DND-41 (cell line): ENCODE data around the gene SERPINB11.

Experiments used
- ATAC-seq: fragments of 200-7000 bp; cut with Tn5 transposase; 3 replicates; pipeline ENCODE4 v1.9.1; 2021; ENCODE audit warnings: low read depth; ENCODE audit not compliant: insufficient read depth
- DNase-seq: peaks from one replicate; pipeline ENCODE4 v3.0.0-alpha.2; 2020
- H2AFZ ChIP-seq: 2 replicates; pipeline ENCODE4 v1.6.0; 2012; ENCODE audit warnings: low read depth, low read length
- H3K27ac ChIP-seq: 2 replicates; pipeline ENCODE4 v1.5.1; 2012; ENCODE audit warnings: low read length, inconsistent platforms
- H3K27me3 ChIP-seq: fragments of 200-600 bp; sonication (generic); 2 replicates; pipeline ENCODE4 v1.6.0; 2012; ENCODE audit warnings: low read length, mild to moderate bottlenecking, inconsistent platforms; ENCODE audit not compliant: insufficient read depth, poor library complexity
- H3K36me3 ChIP-seq: 2 replicates; pipeline ENCODE4 v1.5.1; 2012; ENCODE audit warnings: low read length, inconsistent platforms; ENCODE audit not compliant: insufficient read depth
- H3K4me1 ChIP-seq: 2 replicates; pipeline ENCODE4 v1.5.1; 2012; ENCODE audit warnings: mild to moderate bottlenecking, low read length; ENCODE audit not compliant: insufficient read depth
- H3K4me2 ChIP-seq: 2 replicates; pipeline ENCODE4 v1.6.0; 2012; ENCODE audit warnings: mild to moderate bottlenecking, moderate library complexity, low read length, inconsistent platforms; ENCODE audit not compliant: insufficient read depth
- H3K4me3 ChIP-seq, 2 experiments: fragments of 200-600 bp in 1 of 2; shearing (Covaris generic) in 1 of 2; 2 replicates each; pipeline ENCODE4 v1.5.1; 2012 to 2016; ENCODE audit warnings: inconsistent platforms in 2 of 2, low read length in 2 of 2, mild to moderate bottlenecking in 2 of 2, low read depth in 1 of 2, moderate library complexity in 1 of 2
- H3K79me2 ChIP-seq: 2 replicates; pipeline ENCODE4 v1.6.0; 2012; ENCODE audit warnings: low read length, inconsistent platforms; ENCODE audit not compliant: insufficient read depth
- H3K9ac ChIP-seq: 2 replicates; pipeline ENCODE4 v1.6.0; 2012; ENCODE audit warnings: low read depth, mild to moderate bottlenecking, inconsistent platforms, low read length, moderate library complexity
- H3K9me3 ChIP-seq: 2 replicates; pipeline ENCODE4 v1.5.1; 2012; ENCODE audit warnings: low read length, moderate library complexity, mild to moderate bottlenecking, inconsistent platforms; ENCODE audit not compliant: insufficient read depth, severe bottlenecking
- H4K20me1 ChIP-seq: 2 replicates; pipeline ENCODE4 v1.6.0; 2012; ENCODE audit warnings: low read length; ENCODE audit not compliant: insufficient read depth
- EZH2 ChIP-seq: IDR thresholded peaks from 3 replicates; pipeline ENCODE4 v1.6.1; 2012; ENCODE audit warnings: borderline replicate concordance, low read depth, mild to moderate bottlenecking, moderate library complexity, low read length, inconsistent platforms; ENCODE audit not compliant: severe bottlenecking
- TF ChIP-seq, protein P1 (sequence below): IDR thresholded peaks from 2 replicates; pipeline ENCODE4 v1.5.1; 2012; ENCODE audit warnings: borderline replicate concordance, low read length, moderate library complexity, mild to moderate bottlenecking; ENCODE audit not compliant: poor library complexity, severe bottlenecking; ENCODE audit errors: extremely low read depth

SERPINB11 gene

DNA sequence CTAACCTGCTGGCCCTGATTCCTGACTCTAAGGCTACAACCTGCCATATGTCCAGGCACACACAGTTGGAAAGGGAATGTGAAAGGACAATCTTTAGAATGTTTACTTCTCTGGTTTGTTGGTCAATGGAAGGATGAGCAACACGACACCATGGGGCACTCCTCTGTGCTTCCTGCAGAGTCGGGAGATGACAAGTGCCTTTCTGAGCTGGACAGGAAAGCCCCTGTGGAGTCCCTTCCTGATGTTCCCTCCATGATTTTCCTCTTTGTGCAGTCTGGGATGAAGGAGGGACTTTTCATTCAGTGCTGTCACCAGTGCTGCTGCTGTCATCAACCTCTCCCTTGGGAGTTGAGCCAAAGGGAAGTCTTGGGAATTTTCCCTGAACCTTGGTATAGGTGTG is 49.9 kb downstream of the SERPINB11 start:
- no peak overlapping the region for H3K4me3 ChIP-seq
- no peaks in the 10 kb centered on the region for H3K9me3 ChIP-seq
- no peaks in the 10 kb centered on the region for H3K27me3 ChIP-seq
- no peak overlapping the region for H3K9ac ChIP-seq
- H3K36me3 ChIP-seq: no peaks in the 10 kb centered on the region
- no peak overlapping the region for H3K27ac ChIP-seq
- no peaks in the 10 kb centered on the region for H3K4me1 ChIP-seq
- no peaks in the 10 kb centered on the region for H3K79me2 ChIP-seq
- no peak overlapping the region for H3K4me2 ChIP-seq
- TF ChIP-seq, protein P1, sequence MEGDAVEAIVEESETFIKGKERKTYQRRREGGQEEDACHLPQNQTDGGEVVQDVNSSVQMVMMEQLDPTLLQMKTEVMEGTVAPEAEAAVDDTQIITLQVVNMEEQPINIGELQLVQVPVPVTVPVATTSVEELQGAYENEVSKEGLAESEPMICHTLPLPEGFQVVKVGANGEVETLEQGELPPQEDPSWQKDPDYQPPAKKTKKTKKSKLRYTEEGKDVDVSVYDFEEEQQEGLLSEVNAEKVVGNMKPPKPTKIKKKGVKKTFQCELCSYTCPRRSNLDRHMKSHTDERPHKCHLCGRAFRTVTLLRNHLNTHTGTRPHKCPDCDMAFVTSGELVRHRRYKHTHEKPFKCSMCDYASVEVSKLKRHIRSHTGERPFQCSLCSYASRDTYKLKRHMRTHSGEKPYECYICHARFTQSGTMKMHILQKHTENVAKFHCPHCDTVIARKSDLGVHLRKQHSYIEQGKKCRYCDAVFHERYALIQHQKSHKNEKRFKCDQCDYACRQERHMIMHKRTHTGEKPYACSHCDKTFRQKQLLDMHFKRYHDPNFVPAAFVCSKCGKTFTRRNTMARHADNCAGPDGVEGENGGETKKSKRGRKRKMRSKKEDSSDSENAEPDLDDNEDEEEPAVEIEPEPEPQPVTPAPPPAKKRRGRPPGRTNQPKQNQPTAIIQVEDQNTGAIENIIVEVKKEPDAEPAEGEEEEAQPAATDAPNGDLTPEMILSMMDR: no peak
- TF ChIP-seq EZH2: no peak
- no peak overlapping the region for H2AFZ ChIP-seq
- no peak for DNase-seq
- H4K20me1 ChIP-seq: no peaks in the 10 kb centered on the region
- no peak for ATAC-seq

DNA sequence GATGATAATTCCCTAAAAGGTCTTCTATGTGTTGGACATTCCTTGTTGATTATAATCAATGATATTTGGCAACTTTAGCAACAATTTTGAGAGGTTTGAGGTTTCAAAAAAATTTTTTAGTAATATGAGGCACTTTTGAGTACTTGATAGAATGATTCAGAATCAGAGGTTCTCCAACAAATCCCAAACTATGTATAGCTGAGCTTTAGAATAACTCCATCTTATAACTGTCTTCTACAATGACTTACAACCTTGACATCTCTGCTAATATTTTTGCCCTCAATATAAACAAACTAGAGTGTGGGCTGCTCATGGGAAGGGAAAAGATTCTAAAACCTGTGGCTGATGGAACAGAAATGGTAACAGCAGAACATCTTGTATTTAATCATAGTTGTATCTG is 50.9 kb downstream of the SERPINB11 start:
- no peak overlapping the region for H3K27ac ChIP-seq
- no peaks in the 10 kb centered on the region for H4K20me1 ChIP-seq
- H3K79me2 ChIP-seq: no peaks in the 10 kb centered on the region
- no peaks in the 10 kb centered on the region for H3K36me3 ChIP-seq
- no peaks in the 10 kb centered on the region for H3K4me1 ChIP-seq
- no peak overlapping the region for H2AFZ ChIP-seq
- no peak overlapping the region for H3K4me3 ChIP-seq
- no peak for ATAC-seq
- H3K27me3 ChIP-seq: no peaks in the 10 kb centered on the region
- no peak for DNase-seq
- H3K9ac ChIP-seq: no peak overlapping the region
- TF ChIP-seq EZH2: no peak
- TF ChIP-seq, protein P1: no peak
- no peaks in the 10 kb centered on the region for H3K9me3 ChIP-seq
- H3K4me2 ChIP-seq: no peak overlapping the region

DNA sequence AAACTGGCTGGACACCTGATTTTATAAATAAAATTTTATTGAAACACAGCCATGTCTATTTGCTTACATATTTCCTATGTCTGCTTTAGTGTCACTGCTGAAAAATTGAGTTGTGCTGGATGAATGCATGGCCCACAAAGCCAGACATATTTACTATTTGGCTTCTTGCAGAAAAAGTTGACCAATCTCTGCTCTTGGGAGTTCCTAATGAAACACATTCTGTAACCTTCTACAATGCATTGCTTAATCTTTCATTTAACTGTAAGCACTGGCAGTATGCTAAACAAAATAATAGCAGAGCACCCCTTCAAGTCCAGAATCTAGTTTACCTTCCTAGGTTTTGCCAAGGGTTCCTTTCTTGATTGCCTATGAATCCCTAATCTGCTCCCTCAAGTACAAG is 54.8 kb downstream of the SERPINB11 start:
- Histone ChIP-seq H3K4me1 (no peaks in the 10 kb centered on the region), H3K4me3 (no peak overlapping the region), H3K27ac (no peak overlapping the region), H3K79me2 (no peaks in the 10 kb centered on the region), H2AFZ (no peak overlapping the region), H4K20me1 (no peaks in the 10 kb centered on the region), H3K36me3 (no peaks in the 10 kb centered on the region), H3K27me3 (no peaks in the 10 kb centered on the region), H3K4me2 (no peak overlapping the region), H3K9me3 (peaks cover 4% of the 10 kb centered on the region), H3K9ac (no peak overlapping the region)
- DNase-seq (no peak), ATAC-seq (no peak)
- TF ChIP-seq, protein P1: no peak
- TF ChIP-seq EZH2: no peak
